ENCODE data around the gene CPNE5.

CPNE5 gene

DNA sequence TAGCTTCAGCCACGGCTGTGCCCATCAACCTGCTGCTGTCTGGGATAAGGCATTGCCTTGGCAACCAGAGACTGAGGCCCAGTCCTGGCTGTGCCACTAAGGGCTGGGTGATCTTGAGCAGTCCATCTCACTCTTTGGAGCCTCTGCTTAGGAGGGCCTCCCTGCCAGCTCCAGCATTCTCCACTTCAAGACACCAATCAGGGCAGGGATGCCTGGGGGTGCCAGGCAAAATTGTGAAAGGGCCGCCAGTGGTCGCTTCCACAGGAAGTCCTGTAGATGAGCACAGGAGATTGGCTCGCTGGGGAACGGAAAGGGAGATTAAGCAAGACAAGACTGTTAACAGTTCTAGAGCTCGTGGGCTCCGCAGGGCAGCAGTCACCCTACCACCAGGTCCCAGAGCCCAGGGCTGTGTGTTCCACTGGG, 141.8 kb downstream of the CPNE5 start, which contains the start of gene RAB44:
TSS of gene RAB44 (plus strand) at position 346 of the 423 bp plus-strand sequence. CDS start 6,410 bp downstream, outside the sequence.
- no peak for DNase-seq

DNA sequence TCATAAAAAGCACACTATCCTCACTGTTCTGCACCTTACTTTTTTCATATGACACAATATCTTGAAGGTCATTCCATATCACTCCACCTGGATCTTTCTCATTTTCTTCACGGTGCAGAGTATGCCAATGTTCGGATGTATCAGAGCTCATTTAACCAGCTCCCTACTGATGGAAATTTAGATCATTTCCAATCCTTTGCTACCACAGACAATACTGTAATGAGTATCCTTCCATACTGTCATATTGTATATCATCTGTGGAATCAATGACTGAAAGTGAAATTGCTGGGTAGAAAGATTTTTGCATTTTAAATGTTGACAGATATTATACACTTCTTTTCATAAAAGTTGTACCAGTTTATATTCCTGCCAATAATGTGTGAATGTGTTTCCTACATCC, 143.8 kb downstream of the CPNE5 start:
- no peak for DNase-seq

GRCh38 chr6:36694616-36695015, 144.6 kb downstream of the CPNE5 start:
- DNase-seq = no peak

GRCh38 chr6:36692861-36693702, 146.2 kb downstream of the CPNE5 start:
- DNase-seq = no peak

DNA sequence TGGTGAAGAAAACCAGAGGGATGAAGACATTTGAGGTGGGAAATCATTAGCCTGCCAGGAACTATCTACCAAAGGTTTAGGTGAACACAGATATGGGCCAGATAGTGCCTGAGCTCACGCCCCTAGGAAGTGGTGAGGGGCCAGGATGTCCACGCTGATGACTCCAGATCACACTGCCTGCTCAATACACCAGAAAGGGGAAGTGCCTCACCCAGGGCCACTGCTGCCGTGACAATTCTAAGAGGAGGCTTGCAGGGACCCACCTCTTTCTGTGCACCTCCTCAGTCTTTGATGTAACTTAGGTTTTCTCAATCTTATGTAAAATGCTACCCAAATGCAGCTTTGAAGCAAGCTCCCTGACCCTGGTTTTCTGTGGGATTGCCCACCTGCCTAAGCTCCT, 147.0 kb downstream of the CPNE5 start:
- no peak for DNase-seq

DNA sequence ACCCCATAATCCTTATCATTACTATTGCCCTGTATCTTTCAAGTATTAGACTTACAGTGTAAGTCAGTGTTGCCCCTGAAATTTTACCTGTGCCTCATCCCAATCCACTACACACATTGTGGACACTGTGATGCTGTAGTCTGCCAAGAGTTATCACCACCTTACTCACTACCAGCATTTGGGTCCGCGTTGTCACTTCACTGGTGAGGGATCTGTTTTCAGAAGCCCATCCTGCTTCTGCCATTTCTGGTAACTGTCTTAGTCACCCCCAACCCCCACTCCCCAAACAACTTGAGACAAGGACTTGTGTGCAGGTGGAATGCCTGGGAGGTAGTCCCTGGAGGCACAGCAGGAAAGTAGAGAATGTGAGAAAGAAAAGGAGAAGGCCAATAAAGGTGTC, 147.6 kb downstream of the CPNE5 start:
- no peak for DNase-seq

- DNase-seq = no peak
Measured at GRCh38 chr6:36691011-36691410, 148.2 kb downstream of the CPNE5 start.

All from cortex of kidney (tissue), 1 donor.